Kidney (tissue), 14 donors: ENCODE results near the gene TNFAIP1. TPM values are rescaled to one million over a fixed set of nuclear protein-coding genes. Genes with fewer than 3 reads are reported as not detected.

Source experiments
- DNase-seq, 5 donors: peaks; one replicate each; pipeline ENCODE4 v3.0.0-alpha.2; 2013 to 2020
- FAIRE-seq: peaks from 2 replicates; lab custom pipeline; 2012; peaks lifted over from hg19 to GRCh38; lab: Jason Lieb, UNC
- H3K27ac ChIP-seq, 2 donors: one replicate each; pipeline ENCODE4 v1.7.0; 2013; ENCODE audit warnings: low read depth in 2 of 2, low read length in 2 of 2, inconsistent platforms in 1 of 2
- H3K27me3 ChIP-seq: one replicate; pipeline ENCODE4 v1.7.1; 2013; ENCODE audit warnings: low read length, inconsistent platforms; ENCODE audit not compliant: control insufficient read depth, insufficient read depth
- H3K36me3 ChIP-seq, 3 donors: one replicate each; pipeline versions ENCODE4 v1.7.0 to v1.7.1; 2013; ENCODE audit warnings: low read length in 3 of 3, control low read depth in 1 of 3, inconsistent platforms in 1 of 3; ENCODE audit not compliant: insufficient read depth in 3 of 3, control insufficient read depth in 2 of 3
- H3K4me1 ChIP-seq, 3 donors: one replicate each; pipeline versions ENCODE4 v1.7.0 to v1.7.1; 2013; ENCODE audit warnings: low read length in 3 of 3, inconsistent platforms in 1 of 3, low read depth in 1 of 3; ENCODE audit not compliant: control insufficient read depth in 2 of 3, insufficient read depth in 2 of 3
- H3K4me3 ChIP-seq, 3 donors: one replicate each; pipeline versions ENCODE4 v1.7.0 to v1.8.1; 2013; ENCODE audit warnings: low read length in 3 of 3, control low read depth in 1 of 3, inconsistent platforms in 1 of 3
- H3K9ac ChIP-seq, 3 donors: one replicate each; pipeline versions ENCODE4 v1.7.0 to v1.7.1; 2013; ENCODE audit warnings: low read length in 3 of 3, control low read depth in 1 of 3, inconsistent platforms in 1 of 3
- H3K9me3 ChIP-seq, 3 donors: one replicate each; pipeline versions ENCODE4 v1.7.0 to v1.7.1; 2013; ENCODE audit warnings: low read length in 3 of 3, control low read depth in 1 of 3, inconsistent platforms in 1 of 3; ENCODE audit not compliant: control insufficient read depth in 2 of 3, insufficient read depth in 1 of 3
- CTCF ChIP-seq: IDR thresholded peaks from 3 replicates; pipeline ENCODE4 v1.5.1; 2012; ENCODE audit warnings: mild to moderate bottlenecking, moderate library complexity, borderline replicate concordance; ENCODE audit not compliant: insufficient read depth; ENCODE audit errors: extremely low read depth
- intact Hi-C: fragments of 100-400 bp; cut with DNase I; formaldehyde crosslinking; loops from one replicate; pipeline ENCODE4 v1.11.1; 2022
- polyA plus RNA-seq: library from polyadenylated mRNA; stranded (reverse); fragments of 350-450 nt; fragmentation: Illumina TruSeq; extraction: RNeasy Lipid Tissue Mini Kit (QIAGEN cat#74804); gene quantifications from one replicate; pipeline ENCODE4 v1.2.3, GENCODE V29; 2014; ENCODE audit warnings: low read depth, low replicate concordance; ENCODE audit not compliant: insufficient read depth
- total RNA-seq: library from RNA; stranded (reverse); fragmentation: NEBNext Ultra II Directional; extraction: Animal tissue kit (Norgen Biotek cat#: 25700); gene quantifications from one replicate; pipeline ENCODE4 v1.2.1, GENCODE V29; 2021
- donor health status: control.
- donor health status: control.
- donor health status: control.
- donor health status: control.
- donor health status: control.
- donor health status: DM: yes; HTN: yes; CAD: no.
- donor health status: Normal renal cell carcinoma (clear cell type).

Gene TNFAIP1
- total and polyA plus RNA-seq, 2 donors from 2014 or later = 28.9 to 83.9 TPM

- H3K9ac ChIP-seq = peak overlapping the region in 2 of 3 donors; percentile 9 to 68
Observed at GRCh38 chr17:28385037-28385400, 49.5 kb downstream of the TNFAIP1 start.

GRCh38 chr17:28385406-28385805 is 49.8 kb downstream of the TNFAIP1 start:
- Histone ChIP-seq H3K27me3 (peaks cover under 1% of the 10 kb centered on the region), H3K4me3 (peak overlapping the region in 2 of 3 donors; percentile 33 to 81), H3K9ac (no peak overlapping the region), H3K36me3 (peaks cover 2 to 15% (median 8%) of the 10 kb centered on the region in 3 donors), H3K4me1 (peaks cover 0 to 16% (median 0%) of the 10 kb centered on the region in 3 donors), H3K27ac (no peak overlapping the region), H3K9me3 (no peaks in the 10 kb centered on the region)
- DNase-seq = no peak
- TF ChIP-seq CTCF = no peak
- FAIRE-seq = no peak
- intact Hi-C loops = no loop called here

More at GRCh38 chr17:28385037-28385400, 49.5 kb downstream of the TNFAIP1 start:
- FAIRE-seq (no peak), DNase-seq (no peak)
- Histone ChIP-seq H3K27ac (peak overlapping the region; percentile 40 to 65), H3K4me3 (peak overlapping the region; percentile 57 to 81 (median 75)), H3K36me3 (peaks cover 2 to 12% (median 8%) of the 10 kb centered on the region in 3 donors), H3K4me1 (peaks cover 0 to 16% (median 0%) of the 10 kb centered on the region in 3 donors), H3K9me3 (no peaks in the 10 kb centered on the region), H3K27me3 (peaks cover 2% of the 10 kb centered on the region)
- TF ChIP-seq CTCF = no peak
- intact Hi-C loops = no loop called here

- no peaks in the 10 kb centered on the region for H3K27me3 ChIP-seq
- no peak overlapping the region for H3K27ac ChIP-seq
- H3K4me1 ChIP-seq = peaks cover 0 to 11% (median 0%) of the 10 kb centered on the region in 3 donors
- no peak for TF ChIP-seq CTCF
- no peaks in the 10 kb centered on the region for H3K9me3 ChIP-seq
- DNase-seq (no peak), FAIRE-seq (no peak)
- H3K4me3 ChIP-seq = no peak overlapping the region
- H3K9ac ChIP-seq = no peak overlapping the region
- intact Hi-C loops = no loop called here
- H3K36me3 ChIP-seq = peaks cover 6 to 22% (median 15%) of the 10 kb centered on the region in 3 donors
Observed at GRCh38 chr17:28386391-28386790, 50.8 kb downstream of the TNFAIP1 start.

GRCh38 chr17:28388106-28388505 is 52.5 kb downstream of the TNFAIP1 start:
- Histone ChIP-seq H3K4me3 (no peak overlapping the region), H3K9ac (no peak overlapping the region), H3K4me1 (peaks cover 0 to 8% (median 0%) of the 10 kb centered on the region in 3 donors), H3K27me3 (no peaks in the 10 kb centered on the region), H3K27ac (no peak overlapping the region), H3K36me3 (peaks cover 6 to 22% (median 17%) of the 10 kb centered on the region in 3 donors), H3K9me3 (no peaks in the 10 kb centered on the region)
- FAIRE-seq (no peak), DNase-seq (no peak)
- intact Hi-C loops = no loop called here
- TF ChIP-seq CTCF = no peak
